VCaP (cell line): ENCODE data around the gene OR51B4.
"Not testable (repeated sequence)": the region's sequence is repeated elsewhere in the genome, so short reads cannot be mapped to it uniquely, and the experiment has no call there.

ENCODE experiments used
- H3K27ac ChIP-seq: fragments of 450-650 bp; 2 replicates; pipeline ENCODE4 v1.5.1; 2017
- CTCF ChIP-seq: fragments of 450-650 bp; conservative IDR thresholded peaks from 2 replicates; pipeline ENCODE4 v1.5.1; 2017; ENCODE audit warnings: mild to moderate bottlenecking, moderate library complexity

Gene OR51B4

GRCh38 chr11:5336331-5336730 lies 34.6 kb upstream of the OR51B4 start:
- no peak overlapping the region for H3K27ac ChIP-seq
- no peak for TF ChIP-seq CTCF

- no peak for TF ChIP-seq CTCF
- H3K27ac ChIP-seq = no peak overlapping the region
Measured at GRCh38 chr11:5335170-5335569, 33.4 kb upstream of the OR51B4 start.

- H3K27ac ChIP-seq = no peak within 1 kb of the TSS
- TF ChIP-seq CTCF = no peak
Measured at GRCh38 chr11:5324197-5324596, 22.5 kb upstream of the OR51B4 start, which contains the start of gene OR51B2. Gene OR51B2, minus strand, starts transcription at chr11:5324297. Its CDS starts 0 bp downstream, at chr11:5324297.

- no peak for TF ChIP-seq CTCF
Measured at GRCh38 chr11:5317292-5317691, 15.5 kb upstream of the OR51B4 start.

GRCh38 chr11:5313326-5314023 lies 11.7 kb upstream of the OR51B4 start:
- not testable (repeated sequence) for H3K27ac ChIP-seq

More at GRCh38 chr11:5317292-5317691, 15.5 kb upstream of the OR51B4 start:
- H3K27ac ChIP-seq = no peak overlapping the region

- TF ChIP-seq CTCF = no peak
Measured at GRCh38 chr11:5310423-5310822, 8.7 kb upstream of the OR51B4 start.

GRCh38 chr11:5307256-5308019 lies 5.7 kb upstream of the OR51B4 start:
- H3K27ac ChIP-seq = no peak overlapping the region
- TF ChIP-seq CTCF = no peak

More at GRCh38 chr11:5310423-5310822, 8.7 kb upstream of the OR51B4 start:
- no peak overlapping the region for H3K27ac ChIP-seq

- no peak overlapping the region for H3K27ac ChIP-seq
- TF ChIP-seq CTCF = no peak
Measured at GRCh38 chr11:5304046-5304445, 2.3 kb upstream of the OR51B4 start.
